Endodermal cell (in vitro differentiated cells): ENCODE measurements around the gene PSMA6. TPM values are rescaled to one million over a fixed set of nuclear protein-coding genes. Genes with fewer than 3 reads are reported as not detected.

Experiments used
- DNase-seq: peaks from one replicate; pipeline ENCODE4 v3.0.0-alpha.2; 2017
- H3K27ac ChIP-seq: 2 replicates; pipeline ENCODE4 v1.5.1; 2013; ENCODE audit warnings: mild to moderate bottlenecking, low read depth, low read length, moderate library complexity
- H3K27me3 ChIP-seq: 2 replicates; pipeline ENCODE4 v1.6.1; 2013; ENCODE audit warnings: mild to moderate bottlenecking, low read length, moderate library complexity; ENCODE audit not compliant: insufficient read depth, control insufficient read depth, poor library complexity, severe bottlenecking
- H3K36me3 ChIP-seq: 2 replicates; pipeline ENCODE4 v1.7.0; 2013; ENCODE audit warnings: mild to moderate bottlenecking, low read length, moderate library complexity; ENCODE audit not compliant: control insufficient read depth, insufficient read depth
- H3K4me1 ChIP-seq: one replicate; pipeline ENCODE4 v1.7.0; 2013; ENCODE audit warnings: low read length; ENCODE audit not compliant: control insufficient read depth, insufficient read depth
- H3K4me3 ChIP-seq: 2 replicates; pipeline ENCODE4 v1.5.1; 2013; ENCODE audit warnings: mild to moderate bottlenecking, low read length, moderate library complexity
- H3K9ac ChIP-seq: 2 replicates; pipeline ENCODE4 v1.6.1; 2013; ENCODE audit warnings: mild to moderate bottlenecking, low read length, moderate library complexity; ENCODE audit not compliant: poor library complexity, severe bottlenecking; ENCODE audit errors: extremely low read depth
- H3K9me3 ChIP-seq: 2 replicates; pipeline ENCODE4 v1.6.1; 2013; ENCODE audit warnings: mild to moderate bottlenecking, low read length, moderate library complexity; ENCODE audit not compliant: control insufficient read depth
- H3K27ac Mint-ChIP-seq: 2 replicates; pipeline ENCODE4 v1.8.0; 2020; ENCODE audit warnings: mixed read lengths
- H3K27me3 Mint-ChIP-seq: 2 replicates; pipeline ENCODE4 v1.8.0; 2021; ENCODE audit warnings: mild to moderate bottlenecking, mixed read lengths; ENCODE audit not compliant: insufficient read depth
- H3K36me3 Mint-ChIP-seq: 2 replicates; pipeline ENCODE4 v1.8.0; 2020; ENCODE audit warnings: low read depth, mixed read lengths
- H3K4me1 Mint-ChIP-seq: 2 replicates; pipeline ENCODE4 v1.8.0; 2020; ENCODE audit warnings: mixed read lengths
- H3K4me3 Mint-ChIP-seq: 2 replicates; pipeline ENCODE4 v1.8.0; 2020; ENCODE audit warnings: mild to moderate bottlenecking, moderate library complexity, mixed read lengths
- H3K9me3 Mint-ChIP-seq: 2 replicates; pipeline ENCODE4 v1.8.0; 2020; ENCODE audit warnings: mild to moderate bottlenecking, mixed read lengths
- WGBS, 2 experiments: methylation state at CpG; one replicate each; pipeline versions ENCODE4 v1.1.5 to v1.1.7; 2013; ENCODE audit warnings: missing lambda C conversion rate in 2 of 2, mixed read lengths in 1 of 2; ENCODE audit not compliant: insufficient coverage in 1 of 2, insufficient read length in 1 of 2; 5-methylcytosine and 5-hydroxymethylcytosine counted together
- total RNA-seq, 2 donors: library from RNA; stranded (reverse); fragmentation: NEBNext Ultra II Directional in 1 of 2; extraction: Animal tissue kit (Norgen Biotek cat#: 25700) in 1 of 2; gene quantifications; 2 replicates in 1 of 2; 3 replicates in 1 of 2; pipeline ENCODE4 v1.2.1, GENCODE V29; 2021
- TF ChIP-seq, protein P1 (sequence below): fragments of 200-600 bp; sonication (generic); conservative IDR thresholded peaks from 2 replicates; pipeline ENCODE4 v1.5.0; 2021; ENCODE audit warnings: antibody characterized with exemption, mild to moderate bottlenecking

Gene PSMA6
- total RNA-seq, 2 donors from 2014 or later, result 263 to 277 TPM

DNA sequence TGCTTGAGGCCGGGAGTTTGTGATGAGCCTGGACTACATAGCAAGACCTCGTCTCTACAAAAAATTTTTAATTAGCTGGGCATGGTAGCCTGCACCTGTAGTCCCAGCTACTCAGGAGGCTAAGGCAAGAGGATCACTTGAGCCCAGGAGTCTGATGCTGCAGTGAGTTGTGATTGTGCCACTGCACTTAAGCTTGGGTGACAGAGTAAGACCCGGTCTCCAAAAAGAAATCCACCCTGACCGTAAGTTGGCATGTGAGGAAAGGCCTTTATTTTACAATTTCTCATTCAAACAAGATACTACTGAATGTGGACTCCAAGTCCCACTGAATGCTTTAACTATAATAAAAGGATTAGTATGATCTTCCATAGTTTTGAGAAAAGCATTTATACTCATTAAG, 27.3 kb downstream of the PSMA6 start:
- Histone ChIP-seq H3K9ac (no peak overlapping the region), H3K27me3 (no peaks in the 10 kb centered on the region), H3K36me3 (peaks cover 49% of the 10 kb centered on the region), H3K27ac (no peak overlapping the region), H3K9me3 (no peaks in the 10 kb centered on the region), H3K4me1 (no peaks in the 10 kb centered on the region), H3K4me3 (no peak overlapping the region)
- no peaks in the 10 kb centered on the region for H3K4me1 Mint-ChIP-seq
- H3K36me3 Mint-ChIP-seq, result peaks cover 37% of the 10 kb centered on the region
- H3K27ac Mint-ChIP-seq, result no peak overlapping the region
- DNase-seq, result no peak
- no peaks in the 10 kb centered on the region for H3K27me3 Mint-ChIP-seq
- 91 to 100% methylated on average over 1 to 4 of the region's 4 CpGs for WGBS, 2 experiments
- H3K9me3 Mint-ChIP-seq, result no peaks in the 10 kb centered on the region
- no peak overlapping the region for H3K4me3 Mint-ChIP-seq
- TF ChIP-seq, protein P1, sequence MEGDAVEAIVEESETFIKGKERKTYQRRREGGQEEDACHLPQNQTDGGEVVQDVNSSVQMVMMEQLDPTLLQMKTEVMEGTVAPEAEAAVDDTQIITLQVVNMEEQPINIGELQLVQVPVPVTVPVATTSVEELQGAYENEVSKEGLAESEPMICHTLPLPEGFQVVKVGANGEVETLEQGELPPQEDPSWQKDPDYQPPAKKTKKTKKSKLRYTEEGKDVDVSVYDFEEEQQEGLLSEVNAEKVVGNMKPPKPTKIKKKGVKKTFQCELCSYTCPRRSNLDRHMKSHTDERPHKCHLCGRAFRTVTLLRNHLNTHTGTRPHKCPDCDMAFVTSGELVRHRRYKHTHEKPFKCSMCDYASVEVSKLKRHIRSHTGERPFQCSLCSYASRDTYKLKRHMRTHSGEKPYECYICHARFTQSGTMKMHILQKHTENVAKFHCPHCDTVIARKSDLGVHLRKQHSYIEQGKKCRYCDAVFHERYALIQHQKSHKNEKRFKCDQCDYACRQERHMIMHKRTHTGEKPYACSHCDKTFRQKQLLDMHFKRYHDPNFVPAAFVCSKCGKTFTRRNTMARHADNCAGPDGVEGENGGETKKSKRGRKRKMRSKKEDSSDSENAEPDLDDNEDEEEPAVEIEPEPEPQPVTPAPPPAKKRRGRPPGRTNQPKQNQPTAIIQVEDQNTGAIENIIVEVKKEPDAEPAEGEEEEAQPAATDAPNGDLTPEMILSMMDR, result no peak

DNA sequence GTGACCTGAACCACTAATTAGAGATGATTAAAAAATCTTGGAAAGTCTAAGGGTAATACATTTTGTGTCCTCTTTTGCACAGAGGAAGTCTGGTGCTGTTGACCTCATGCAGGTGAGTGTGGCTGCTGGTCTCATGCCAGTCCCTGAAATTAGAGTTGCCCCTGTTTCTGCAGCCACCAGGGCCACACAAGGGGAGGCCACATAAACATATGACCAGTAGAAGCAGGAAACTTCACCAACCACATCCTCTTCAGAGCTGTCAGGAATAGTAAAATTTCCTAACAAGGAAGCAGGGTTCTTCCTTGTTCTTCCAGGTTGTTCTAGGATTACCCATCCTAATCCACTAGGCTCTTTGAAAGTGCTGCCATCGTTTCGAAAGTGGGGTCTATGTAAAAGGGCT, 28.3 kb downstream of the PSMA6 start:
- Mint-ChIP-seq H3K4me1 (no peaks in the 10 kb centered on the region), H3K36me3 (peaks cover 28% of the 10 kb centered on the region), H3K27ac (peak overlapping the region; percentile 70), H3K4me3 (no peak overlapping the region), H3K27me3 (no peaks in the 10 kb centered on the region), H3K9me3 (no peaks in the 10 kb centered on the region)
- Histone ChIP-seq H3K9ac (no peak overlapping the region), H3K27me3 (no peaks in the 10 kb centered on the region), H3K4me3 (no peak overlapping the region), H3K9me3 (no peaks in the 10 kb centered on the region), H3K36me3 (peaks cover 39% of the 10 kb centered on the region), H3K27ac (no peak overlapping the region), H3K4me1 (no peaks in the 10 kb centered on the region)
- TF ChIP-seq, protein P1, result no peak
- DNase-seq, result no peak
- whole genome bisulfite sequencing, 2 experiments, result 90% methylated on average over 2 of the region's 2 CpGs; no CpG with 5 or more reads in 1 of the 2 experiments

DNA sequence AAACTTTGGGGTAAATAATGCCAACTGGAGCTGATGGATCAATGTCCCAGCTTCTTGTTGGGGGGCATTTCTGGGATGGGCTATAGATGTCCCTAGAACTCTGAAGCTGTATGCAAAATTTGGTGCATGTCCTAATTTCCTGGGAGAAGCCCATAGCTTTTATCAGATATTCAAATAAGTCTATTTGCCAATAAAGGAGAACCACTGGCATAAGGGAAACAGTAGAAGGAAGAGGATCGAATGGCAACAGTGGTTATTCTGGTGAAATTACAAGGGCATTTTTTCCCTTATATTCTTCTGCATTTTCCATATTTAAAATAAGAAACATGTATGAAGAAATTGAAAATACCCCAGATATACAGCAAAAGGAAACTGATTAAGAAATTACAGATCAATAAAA, 34.2 kb downstream of the PSMA6 start:
- no peaks in the 10 kb centered on the region for H3K4me1 ChIP-seq
- no peaks in the 10 kb centered on the region for H3K36me3 ChIP-seq
- no peak overlapping the region for H3K27ac ChIP-seq
- H3K9me3 ChIP-seq, result no peaks in the 10 kb centered on the region
- no peak overlapping the region for H3K27ac Mint-ChIP-seq
- no peaks in the 10 kb centered on the region for H3K9me3 Mint-ChIP-seq
- no peak overlapping the region for H3K4me3 ChIP-seq
- WGBS, 2 experiments, result no CpG with 5 or more reads among the region's 1 CpG
- DNase-seq, result no peak
- H3K27me3 Mint-ChIP-seq, result no peaks in the 10 kb centered on the region
- TF ChIP-seq, protein P1, result no peak
- H3K9ac ChIP-seq, result no peak overlapping the region
- H3K4me1 Mint-ChIP-seq, result no peaks in the 10 kb centered on the region
- H3K36me3 Mint-ChIP-seq, result no peaks in the 10 kb centered on the region
- no peaks in the 10 kb centered on the region for H3K27me3 ChIP-seq
- H3K4me3 Mint-ChIP-seq, result no peak overlapping the region
